OCI-LY1 (cell line): ENCODE data around the gene KCNMB1.

ENCODE experiments used
- H2AFZ ChIP-seq: fragments of 200-600 bp; sonication (generic), shearing (Covaris generic); 2 replicates; pipeline ENCODE4 v1.6.0; 2014; ENCODE audit warnings: antibody characterized with exemption, mild to moderate bottlenecking, low read length
- H3F3A ChIP-seq: fragments of 200-600 bp; sonication (generic), shearing (Covaris generic); 2 replicates; pipeline ENCODE4 v1.6.0; 2014; ENCODE audit warnings: mild to moderate bottlenecking, antibody characterized with exemption, low read length, moderate library complexity; ENCODE audit not compliant: insufficient read depth
- H3K27ac ChIP-seq: fragments of 200-600 bp; sonication (generic); 2 replicates; pipeline ENCODE4 v1.5.1; 2014; ENCODE audit warnings: low read length, mixed run types, mild to moderate bottlenecking, low read depth; ENCODE audit not compliant: poor library complexity, severe bottlenecking
- H3K27me3 ChIP-seq: fragments of 200-600 bp; sonication (generic); 2 replicates; pipeline ENCODE4 v1.6.0; 2014; ENCODE audit warnings: antibody characterized with exemption, mild to moderate bottlenecking, low read length, moderate library complexity; ENCODE audit not compliant: insufficient read depth
- H3K36me3 ChIP-seq: fragments of 200-600 bp; sonication (generic); 2 replicates; pipeline ENCODE4 v1.6.1; 2014; ENCODE audit warnings: mild to moderate bottlenecking, antibody characterized with exemption, low read length, moderate library complexity, mixed read lengths; ENCODE audit not compliant: insufficient read depth
- H3K4me1 ChIP-seq: fragments of 200-600 bp; sonication (generic); 2 replicates; pipeline ENCODE4 v1.5.1; 2014; ENCODE audit warnings: mild to moderate bottlenecking, low read length, moderate library complexity; ENCODE audit not compliant: insufficient read depth, severe bottlenecking
- H3K4me2 ChIP-seq: fragments of 200-600 bp; sonication (generic), shearing (Covaris generic); 2 replicates; pipeline ENCODE4 v1.6.1; 2014; ENCODE audit warnings: low read length
- H3K4me3 ChIP-seq: fragments of 200-600 bp; sonication (generic); 2 replicates; pipeline ENCODE4 v1.5.1; 2014; ENCODE audit warnings: low read length, low read depth, mild to moderate bottlenecking, mixed read lengths; ENCODE audit not compliant: poor library complexity, severe bottlenecking
- H3K79me2 ChIP-seq: fragments of 200-600 bp; shearing (Covaris generic); 2 replicates; pipeline ENCODE4 v1.6.1; 2016; ENCODE audit warnings: mixed run types, low read length, mixed read lengths; ENCODE audit not compliant: insufficient read depth
- H3K9ac ChIP-seq: fragments of 200-600 bp; sonication (generic), shearing (Covaris generic); 2 replicates; pipeline ENCODE4 v1.6.1; 2014; ENCODE audit warnings: mild to moderate bottlenecking, low read length, mixed read lengths
- H3K9me2 ChIP-seq: fragments of 200-600 bp; sonication (generic), shearing (Covaris generic); 2 replicates; pipeline ENCODE4 v1.6.1; 2014; ENCODE audit warnings: low read depth, mild to moderate bottlenecking, low read length, mixed read lengths
- H3K9me3 ChIP-seq: fragments of 200-600 bp; shearing (Covaris generic); 2 replicates; pipeline ENCODE4 v1.6.1; 2014; ENCODE audit warnings: low read length, mixed read lengths
- H4K20me1 ChIP-seq: fragments of 200-600 bp; sonication (generic), shearing (Covaris generic); 2 replicates; pipeline ENCODE4 v1.6.0; 2016; ENCODE audit warnings: mild to moderate bottlenecking, low read length; ENCODE audit not compliant: insufficient read depth
- CTCF ChIP-seq: fragments of 200-600 bp; sonication (generic), shearing (Covaris generic); IDR thresholded peaks from 2 replicates; pipeline ENCODE4 v1.5.1; 2017; ENCODE audit warnings: mild to moderate bottlenecking, antibody characterized with exemption, low read length, moderate library complexity, mixed read lengths
- EZH2 ChIP-seq: fragments of 200-600 bp; sonication (generic), shearing (Covaris generic); IDR thresholded peaks from 2 replicates; pipeline ENCODE4 v1.8.0; 2017; ENCODE audit warnings: borderline replicate concordance, mixed run types, mild to moderate bottlenecking, antibody characterized with exemption, low read length, moderate library complexity, mixed read lengths

Gene KCNMB1

GRCh38 chr5:170348137-170348633 lies 41.0 kb downstream of the KCNMB1 start:
- Histone ChIP-seq H3K27me3 (no peaks in the 10 kb centered on the region; the same call in 1 of the 2 replicates), H2AFZ (no peak overlapping the region), H3F3A (no peaks in the 10 kb centered on the region), H3K4me2 (no peak overlapping the region), H3K79me2 (no peaks in the 10 kb centered on the region), H3K27ac (no peak overlapping the region), H3K36me3 (no peaks in the 10 kb centered on the region), H3K9me2 (no peaks in the 10 kb centered on the region), H3K4me3 (no peak overlapping the region), H4K20me1 (no peaks in the 10 kb centered on the region), H3K9ac (no peak overlapping the region), H3K9me3 (no peaks in the 10 kb centered on the region), H3K4me1 (no peaks in the 10 kb centered on the region)
- TF ChIP-seq EZH2 (no peak), CTCF (no peak; the same call in 1 of the 2 replicates)

GRCh38 chr5:170347022-170347567 lies 42.1 kb downstream of the KCNMB1 start:
- Histone ChIP-seq H3K9me3 (no peaks in the 10 kb centered on the region), H3K4me3 (no peak overlapping the region), H3K27me3 (no peaks in the 10 kb centered on the region; the same call in 1 of the 2 replicates), H3F3A (no peaks in the 10 kb centered on the region), H4K20me1 (no peaks in the 10 kb centered on the region), H3K9me2 (no peaks in the 10 kb centered on the region), H3K79me2 (no peaks in the 10 kb centered on the region), H2AFZ (no peak overlapping the region), H3K4me2 (no peak overlapping the region), H3K27ac (no peak overlapping the region), H3K9ac (no peak overlapping the region), H3K4me1 (no peaks in the 10 kb centered on the region), H3K36me3 (no peaks in the 10 kb centered on the region)
- TF ChIP-seq EZH2 (no peak), CTCF (no peak)

- Histone ChIP-seq H3K9ac (no peak overlapping the region), H3K4me3 (no peak overlapping the region), H3K27me3 (no peaks in the 10 kb centered on the region; the same call in 1 of the 2 replicates), H3K4me1 (no peaks in the 10 kb centered on the region), H3K9me2 (no peaks in the 10 kb centered on the region), H2AFZ (no peak overlapping the region), H4K20me1 (no peaks in the 10 kb centered on the region), H3F3A (no peaks in the 10 kb centered on the region), H3K27ac (no peak overlapping the region), H3K4me2 (no peak overlapping the region), H3K9me3 (peaks cover 4% of the 10 kb centered on the region; the same call in 1 of the 2 replicates), H3K36me3 (no peaks in the 10 kb centered on the region), H3K79me2 (no peaks in the 10 kb centered on the region)
- TF ChIP-seq CTCF (no peak), EZH2 (no peak)
Observed at GRCh38 chr5:170345971-170346370, 43.2 kb downstream of the KCNMB1 start.
